Mucosa of descending colon (tissue), 3 donors: ENCODE results near the gene KIRREL3. TPM values are rescaled to one million over a fixed set of nuclear protein-coding genes. Genes with fewer than 3 reads are reported as not detected.

Experiments
- ATAC-seq: fragments of 200-7000 bp; cut with Tn5 transposase; one replicate; pipeline ENCODE4 v1.9.1; 2020; ENCODE audit warnings: mild to moderate bottlenecking, moderate library complexity
- DNase-seq, 3 donors: peaks; one replicate each; pipeline ENCODE4 v3.0.0-alpha.2; 2020
- H3K36me3 ChIP-seq: fragments of 200-600 bp; one replicate; pipeline ENCODE4 v1.8.0; 2021; ENCODE audit warnings: low read depth, mild to moderate bottlenecking
- H3K4me1 ChIP-seq: fragments of 200-600 bp; one replicate; pipeline ENCODE4 v1.8.0; 2021; ENCODE audit warnings: low read depth, mild to moderate bottlenecking
- H3K4me3 ChIP-seq: fragments of 200-600 bp; one replicate; pipeline ENCODE4 v1.8.0; 2021; ENCODE audit warnings: mild to moderate bottlenecking
- H3K9me3 ChIP-seq: fragments of 200-600 bp; one replicate; pipeline ENCODE4 v1.8.0; 2021; ENCODE audit warnings: mild to moderate bottlenecking
- CTCF ChIP-seq: fragments of 200-600 bp; IDR thresholded peaks from one replicate; pipeline ENCODE4 v1.8.0; 2022; ENCODE audit warnings: antibody characterized with exemption, mild to moderate bottlenecking
- intact Hi-C, 2 donors: fragments of 100-400 bp; cut with DNase I in 1 of 2; cut with micrococcal nuclease in 1 of 2; formaldehyde crosslinking; loops; one replicate each; pipeline versions ENCODE4 v1.11.0 to v1.11.1; 2022; cut with DNase I, micrococcal nuclease
- total RNA-seq, 3 donors: library from RNA; stranded (reverse); fragmentation: NEBNext Ultra II Directional in 2 of 3; extraction: Animal tissue kit (Norgen Biotek cat#: 25700) in 2 of 3; gene quantifications; one replicate each; pipeline versions ENCODE4 v1.2.1 to v1.2.4, GENCODE V29; 2021 to 2023
- donor health status: DM: no; HTN: no; CAD: no; lungs with moderate emphysema.
- donor health status: DM: no; HTN: no; CAD: no.
- donor health status: DM: no; HTN: yes; CAD: no.

The KIRREL3 gene
- total RNA-seq, 3 donors from 2014 or later = 0.23 to 2.4 (median 0.70) TPM

- Histone ChIP-seq H3K9me3 (no peaks in the 10 kb centered on the region), H3K4me1 (no peaks in the 10 kb centered on the region), H3K4me3 (no peak overlapping the region), H3K36me3 (no peaks in the 10 kb centered on the region)
- intact Hi-C loops = no loop called here
- no peak for DNase-seq
- ATAC-seq = no peak
- TF ChIP-seq CTCF = no peak
These were observed 245.8 kb downstream of the KIRREL3 start for GRCh38 chr11:126754591-126755426.

DNA sequence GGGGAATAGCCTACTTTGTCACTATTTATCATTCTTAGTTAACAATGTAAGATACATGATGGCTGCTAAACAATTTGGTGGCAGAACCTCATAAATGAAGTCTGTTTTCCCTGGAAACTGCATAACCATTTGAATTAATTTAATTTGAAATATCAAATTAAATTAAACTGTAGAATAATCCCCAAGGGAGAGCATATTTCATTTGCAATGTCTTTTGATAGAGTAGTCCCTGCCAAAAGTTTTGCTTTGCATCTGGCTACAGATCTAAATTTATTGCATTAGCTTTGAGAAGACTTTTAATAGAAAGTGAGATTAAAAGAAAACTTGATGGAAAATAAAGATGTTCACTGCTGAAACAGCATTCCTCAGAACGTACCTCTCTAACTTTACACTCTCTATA lies 246.6 kb downstream of the KIRREL3 start:
- no peak for TF ChIP-seq CTCF
- intact Hi-C loops = no loop called here
- no peak for ATAC-seq

DNA sequence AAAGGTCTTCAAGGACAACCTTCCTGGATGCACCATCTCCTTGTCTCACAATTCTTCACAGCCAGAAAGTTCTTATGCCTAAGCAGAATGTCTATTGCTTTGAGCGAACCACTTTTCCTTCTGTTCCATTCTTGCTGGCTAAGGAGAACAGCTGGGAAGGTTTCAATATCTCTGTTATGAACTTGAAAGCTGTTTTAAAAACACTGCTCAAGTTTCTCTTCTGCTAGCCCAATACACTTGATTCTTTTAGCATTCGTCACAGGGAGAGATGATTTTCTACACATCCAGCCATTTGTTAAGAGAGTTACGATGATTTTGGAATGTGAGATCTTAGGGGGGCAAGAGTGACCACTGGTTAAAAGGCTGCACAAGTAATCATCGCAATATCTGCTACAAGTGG lies 249.3 kb downstream of the KIRREL3 start:
- H3K9me3 ChIP-seq = no peaks in the 10 kb centered on the region
- TF ChIP-seq CTCF = no peak
- H3K36me3 ChIP-seq = no peaks in the 10 kb centered on the region
- H3K4me1 ChIP-seq = no peaks in the 10 kb centered on the region
- H3K4me3 ChIP-seq = no peak overlapping the region
- intact Hi-C loops = no loop called here
- DNase-seq (no peak), ATAC-seq (no peak)

More for the DNA sequence above, 246.6 kb downstream of the KIRREL3 start:
- no peaks in the 10 kb centered on the region for H3K9me3 ChIP-seq
- H3K36me3 ChIP-seq = no peaks in the 10 kb centered on the region
- no peak overlapping the region for H3K4me3 ChIP-seq
- no peaks in the 10 kb centered on the region for H3K4me1 ChIP-seq
- DNase-seq = no peak

DNA sequence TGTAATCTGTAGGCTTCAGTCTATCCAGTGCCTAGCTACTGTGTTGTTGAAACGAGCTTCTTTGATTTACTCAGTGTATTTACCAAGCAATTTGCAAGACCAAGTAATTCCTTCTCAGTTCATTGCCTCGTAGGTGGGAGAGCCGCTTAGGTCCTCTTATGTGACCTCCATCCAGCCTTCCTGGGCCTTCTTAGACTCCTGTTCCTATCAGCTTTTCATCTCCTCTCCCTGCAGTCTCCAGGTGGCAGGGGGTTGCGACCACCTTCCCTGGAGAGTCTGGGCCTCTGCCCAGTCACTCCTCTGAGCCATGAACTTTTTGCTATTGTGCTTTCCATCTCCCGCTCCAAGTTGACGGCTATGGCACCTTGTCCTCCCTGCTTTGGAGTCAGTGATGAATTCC lies 251.8 kb downstream of the KIRREL3 start:
- Histone ChIP-seq H3K4me3 (no peak overlapping the region), H3K36me3 (no peaks in the 10 kb centered on the region), H3K4me1 (no peaks in the 10 kb centered on the region), H3K9me3 (no peaks in the 10 kb centered on the region)
- no peak for ATAC-seq
- TF ChIP-seq CTCF = no peak
- intact Hi-C loops = no loop called here
- no peak for DNase-seq

DNA sequence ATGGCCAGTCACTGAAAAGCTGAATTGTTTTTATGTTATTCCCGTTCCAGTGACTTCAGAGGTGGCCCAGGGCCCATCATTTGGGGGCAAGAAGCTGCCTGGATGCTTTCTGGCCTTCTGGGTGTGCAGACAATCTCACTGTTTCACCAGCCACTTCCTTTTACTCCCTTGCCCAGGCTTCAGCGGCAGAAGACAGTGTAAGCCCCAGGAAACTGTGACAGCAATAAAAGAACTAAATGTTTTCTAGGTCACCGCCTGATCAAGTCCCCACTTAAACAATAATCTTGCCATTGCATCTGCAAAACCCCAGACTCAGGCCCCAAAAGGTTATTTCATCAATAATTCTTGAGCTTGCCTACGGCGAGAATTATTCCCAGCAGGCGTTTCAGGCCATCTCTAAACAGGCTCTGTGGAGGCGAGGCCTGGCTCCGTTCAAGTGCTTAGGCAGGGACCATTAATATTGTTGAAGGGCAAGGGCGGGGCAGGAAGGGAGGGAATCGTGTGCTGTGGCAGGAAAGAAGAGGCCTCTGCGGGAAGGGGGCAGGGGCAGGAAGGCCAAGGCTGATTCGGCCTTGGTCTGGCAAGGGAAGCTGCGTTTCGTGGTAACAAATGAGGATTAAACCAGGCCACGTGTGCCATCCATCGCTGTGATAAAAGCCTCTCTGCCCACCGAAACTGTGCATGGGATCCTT lies 252.3 kb downstream of the KIRREL3 start:
- no peak for TF ChIP-seq CTCF
- H3K4me1 ChIP-seq = no peaks in the 10 kb centered on the region
- H3K4me3 ChIP-seq = no peak overlapping the region
- no peak for DNase-seq
- no peaks in the 10 kb centered on the region for H3K36me3 ChIP-seq
- intact Hi-C loops = no loop called here
- no peaks in the 10 kb centered on the region for H3K9me3 ChIP-seq
- ATAC-seq = no peak
